Stomach (tissue), 9 donors: Measurements from ENCODE around the gene ADSS1. TPM values are rescaled to one million over a fixed set of nuclear protein-coding genes. Genes with fewer than 3 reads are reported as not detected.

Experiments
- DNase-seq, 2 donors: peaks; one replicate each; pipeline versions ENCODE4 v3.0.0 to v3.0.0-alpha.2; 2013 to 2019
- H3K27ac ChIP-seq, 5 donors: fragments of 200-600 bp in 4 of 5; sonication (generic) in 4 of 5; one replicate each; pipeline ENCODE4 v1.5.1; 2013 to 2019; ENCODE audit warnings: mild to moderate bottlenecking in 1 of 5, moderate library complexity in 1 of 5
- H3K27me3 ChIP-seq, 3 donors: fragments of 200-600 bp; sonication (generic); one replicate each; pipeline ENCODE4 v1.5.1; 2017 to 2019; ENCODE audit warnings: mixed run types in 1 of 3
- H3K36me3 ChIP-seq, 4 donors: fragments of 200-600 bp; sonication (generic); 1 replicate in 3 of 4; 2 replicates in 1 of 4; pipeline ENCODE4 v1.5.1; 2016 to 2019
- H3K4me1 ChIP-seq, 4 donors: fragments of 200-600 bp; sonication (generic); one replicate each; pipeline ENCODE4 v1.5.1; 2016 to 2019
- H3K4me3 ChIP-seq, 4 donors: fragments of 200-600 bp; sonication (generic) in 3 of 4; one replicate each; pipeline ENCODE4 v1.5.1; 2016 to 2019; ENCODE audit warnings: mild to moderate bottlenecking in 1 of 4
- H3K9me3 ChIP-seq, 4 donors: fragments of 200-600 bp; sonication (generic); one replicate each; pipeline ENCODE4 v1.5.1; 2016 to 2019
- CTCF ChIP-seq, 7 experiments: fragments of 450-650 bp in 4 of 7; fragments of 200-600 bp in 3 of 7; sonication (generic) in 3 of 7; IDR thresholded peaks; one replicate each; pipeline ENCODE4 v1.5.1; 2016 to 2019; ENCODE audit warnings: antibody characterized with exemption in 7 of 7, control low read depth in 2 of 7, mild to moderate bottlenecking in 1 of 7
- EP300 ChIP-seq: sonication (generic); formaldehyde crosslinking; IDR thresholded peaks from one replicate; pipeline ENCODE4 v1.6.1; 2017; ENCODE audit warnings: antibody characterized with exemption
- POLR2A ChIP-seq, 4 donors: fragments of 450-650 bp; IDR thresholded peaks; one replicate each; pipeline ENCODE4 v1.6.1; 2016; ENCODE audit warnings: antibody characterized with exemption in 4 of 4, control low read depth in 2 of 4, mild to moderate bottlenecking in 1 of 4, moderate library complexity in 1 of 4
- POLR2AphosphoS5 ChIP-seq, 3 donors: sonication (generic); formaldehyde crosslinking; IDR thresholded peaks; one replicate each; pipeline ENCODE4 v1.6.1; 2016; ENCODE audit warnings: antibody characterized with exemption in 3 of 3
- WGBS, 5 donors: extraction: QIAGEN DNeasy Blood & Tissue Kit in 3 of 5; methylation state at CpG; one replicate each; pipeline versions ENCODE4 v1.1.5 to v1.1.7; 2013 to 2018; 5-methylcytosine and 5-hydroxymethylcytosine counted together
- intact Hi-C: fragments of 100-400 bp; cut with DNase I; formaldehyde crosslinking; loops from one replicate; pipeline ENCODE4 v1.15.1; 2023; ENCODE audit warnings: low total_unique reads
- polyA plus RNA-seq, 3 donors: library from polyadenylated mRNA; stranded (reverse); fragments of 200-250 nt; gene quantifications; one replicate each; pipeline ENCODE4 v1.2.3, GENCODE V29; 2013
- total RNA-seq, 5 donors: library from RNA; depleted of rRNA; stranded (reverse); fragments of >200 nt; gene quantifications; one replicate each; pipeline versions ENCODE4 v1.1.0 to v1.2.3, GENCODE V29; 2014 to 2016
- donor health status: healthy with polysubstance abuse.
- donor health status: Bipolar disorder and iron deficiency.
- donor health status: healthy.

ADSS1 gene
- total and polyA plus RNA-seq, 8 donors, result 7.0 to 59.4 (median 12.3) TPM; not detected in 1

- Histone ChIP-seq H3K27me3 (no peaks in the 10 kb centered on the region), H3K4me1 (peaks cover 0 to 20% (median 4%) of the 10 kb centered on the region in 4 donors), H3K36me3 (peaks cover 62 to 96% (median 94%) of the 10 kb centered on the region in 4 donors), H3K27ac (no peak overlapping the region), H3K9me3 (no peaks in the 10 kb centered on the region), H3K4me3 (no peak overlapping the region)
- DNase-seq, result no peak
- TF ChIP-seq POLR2AphosphoS5 (IDR thresholded peaks at IDR 0.05) (no peak), CTCF (IDR thresholded peaks at IDR 0.05) (no peak), EP300 (no peak), POLR2A (IDR thresholded peaks at IDR 0.05) (no peak)
- intact Hi-C loops, result no loop called here
- WGBS, 5 donors, result 65 to 76% (median 67%) methylated on average over 16 to 18 of the region's 18 CpGs
Observed at GRCh38 chr14:104715416-104715815, 8.6 kb upstream of the ADSS1 start.

DNA sequence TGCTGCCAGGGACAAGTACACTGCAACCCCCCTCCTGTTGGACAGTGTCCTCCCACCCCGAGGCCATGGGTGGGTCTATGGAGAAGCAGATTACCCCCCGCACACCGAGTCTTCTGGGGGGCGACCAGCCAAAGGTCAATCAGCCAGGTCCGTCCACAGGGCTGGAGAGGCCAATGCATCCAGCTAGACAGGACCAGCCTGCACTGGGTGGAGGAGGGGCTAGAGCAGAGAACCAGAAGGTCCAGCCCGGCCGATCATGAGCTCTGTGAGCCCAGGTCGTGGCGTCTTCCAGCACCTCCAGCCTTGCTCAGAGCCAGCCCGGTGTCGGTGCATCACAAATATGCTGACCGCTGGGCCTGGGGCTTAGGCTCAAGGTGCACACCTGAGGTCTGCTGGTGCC is 8.2 kb upstream of the ADSS1 start:
- 84 to 93% (median 90%) methylated on average over 9 to 12 of the region's 12 CpGs for WGBS, 5 donors
- DNase-seq, result no peak
- no peak overlapping the region for H3K27ac ChIP-seq
- intact Hi-C loops, result no loop called here
- H3K9me3 ChIP-seq, result no peaks in the 10 kb centered on the region
- TF ChIP-seq CTCF (IDR thresholded peaks at IDR 0.05) (no peak), POLR2AphosphoS5 (IDR thresholded peaks at IDR 0.05) (no peak), EP300 (no peak), POLR2A (IDR thresholded peaks at IDR 0.05) (no peak)
- peaks cover 0 to 20% (median 4%) of the 10 kb centered on the region in 4 donors for H3K4me1 ChIP-seq
- H3K27me3 ChIP-seq, result no peaks in the 10 kb centered on the region
- no peak overlapping the region for H3K4me3 ChIP-seq
- H3K36me3 ChIP-seq, result peaks cover 58 to 91% (median 90%) of the 10 kb centered on the region in 4 donors

DNA sequence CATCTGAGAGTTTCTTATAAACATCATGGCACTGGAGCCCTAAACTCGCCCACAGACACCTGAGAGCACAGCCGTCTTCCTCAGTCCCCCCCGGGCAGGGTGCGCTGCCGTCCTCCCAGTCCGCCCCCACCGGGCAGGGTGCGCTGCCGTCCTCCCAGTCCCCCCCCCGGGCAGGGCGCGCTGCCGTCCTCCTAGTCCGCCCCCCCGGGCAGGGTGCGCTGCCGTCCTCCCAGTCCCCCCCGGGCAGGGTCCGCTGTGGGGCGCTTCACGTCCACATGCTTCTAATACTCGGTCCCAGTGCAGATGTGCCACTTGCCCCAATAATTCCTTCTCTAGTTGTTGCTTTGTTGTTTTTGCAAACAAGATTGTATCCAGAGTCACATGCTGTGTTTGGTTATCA is 6.9 kb upstream of the ADSS1 start:
- Histone ChIP-seq H3K36me3 (peaks cover 45 to 87% (median 79%) of the 10 kb centered on the region in 4 donors), H3K4me1 (peaks cover 5 to 26% (median 9%) of the 10 kb centered on the region in 4 donors), H3K4me3 (no peak overlapping the region), H3K9me3 (no peaks in the 10 kb centered on the region), H3K27me3 (no peaks in the 10 kb centered on the region), H3K27ac (no peak overlapping the region)
- WGBS, 5 donors, result 72 to 89% (median 85%) methylated on average over 20 to 22 of the region's 22 CpGs
- TF ChIP-seq CTCF (IDR thresholded peaks at IDR 0.05), result no peak
- TF ChIP-seq POLR2A (IDR thresholded peaks at IDR 0.05), result no peak
- TF ChIP-seq EP300, result no peak
- TF ChIP-seq POLR2AphosphoS5 (IDR thresholded peaks at IDR 0.05), result no peak
- no peak for DNase-seq
- intact Hi-C loops, result no loop called here

GRCh38 chr14:104717646-104718045 is 6.4 kb upstream of the ADSS1 start:
- intact Hi-C loops, result no loop called here
- H3K4me1 ChIP-seq, result peaks cover 10 to 32% (median 14%) of the 10 kb centered on the region in 4 donors
- peaks cover 40 to 82% (median 74%) of the 10 kb centered on the region in 4 donors for H3K36me3 ChIP-seq
- no peak overlapping the region for H3K27ac ChIP-seq
- TF ChIP-seq POLR2A (IDR thresholded peaks at IDR 0.05) (no peak), POLR2AphosphoS5 (IDR thresholded peaks at IDR 0.05) (no peak), EP300 (no peak), CTCF (IDR thresholded peaks at IDR 0.05) (no peak)
- 63 to 76% (median 74%) methylated on average over 19 to 20 of the region's 20 CpGs for WGBS, 5 donors
- H3K27me3 ChIP-seq, result no peaks in the 10 kb centered on the region
- no peak for DNase-seq
- no peaks in the 10 kb centered on the region for H3K9me3 ChIP-seq
- no peak overlapping the region for H3K4me3 ChIP-seq
